GM18505 (cell line): ENCODE measurements around the gene C20orf202.

Experiments
- ATAC-seq: cut with Tn5 transposase; IDR thresholded peaks from one replicate; pipeline ENCODE4 v1.9.1; 2021; ENCODE audit not compliant: unreplicated experiment
- POLR2A ChIP-seq: IDR thresholded peaks from 4 replicates; pipeline ENCODE4 v1.6.1; 2011; ENCODE audit warnings: borderline replicate concordance; ENCODE audit not compliant: insufficient read depth, insufficient read length; ENCODE audit errors: extremely low read depth

C20orf202 gene

DNA sequence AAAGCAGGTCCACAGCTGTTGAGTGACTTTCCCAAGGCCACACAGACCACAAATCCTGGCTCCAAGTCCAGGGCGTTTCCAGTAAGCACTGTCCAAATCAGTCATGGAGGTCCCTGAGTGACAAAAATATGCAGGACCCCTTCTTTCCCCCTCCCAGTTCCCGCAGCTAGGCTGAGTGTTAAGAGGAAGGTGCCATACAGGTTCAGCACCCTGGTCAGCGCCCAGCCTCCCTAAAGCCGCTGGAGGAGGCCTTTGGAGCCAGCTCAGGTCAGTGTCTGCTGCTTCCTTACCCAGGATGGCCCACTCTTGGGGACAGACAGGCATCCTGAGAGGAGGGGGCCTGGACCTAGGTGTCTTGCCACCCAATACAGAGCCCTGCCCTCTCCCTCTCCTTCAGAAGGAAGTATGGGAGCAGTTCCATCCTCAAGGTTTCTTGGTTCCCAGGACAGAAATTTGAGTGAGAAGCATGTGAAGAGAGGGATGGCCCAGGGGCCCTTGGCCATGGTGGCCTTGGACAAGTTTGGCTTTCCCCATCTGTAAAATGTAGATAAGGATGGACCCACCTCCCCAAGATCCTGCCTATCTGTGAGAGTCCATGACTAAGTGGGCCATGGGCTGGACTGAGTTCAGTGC is 31.7 kb upstream of the C20orf202 start:
- ATAC-seq = no peak
- no peak for TF ChIP-seq POLR2A

DNA sequence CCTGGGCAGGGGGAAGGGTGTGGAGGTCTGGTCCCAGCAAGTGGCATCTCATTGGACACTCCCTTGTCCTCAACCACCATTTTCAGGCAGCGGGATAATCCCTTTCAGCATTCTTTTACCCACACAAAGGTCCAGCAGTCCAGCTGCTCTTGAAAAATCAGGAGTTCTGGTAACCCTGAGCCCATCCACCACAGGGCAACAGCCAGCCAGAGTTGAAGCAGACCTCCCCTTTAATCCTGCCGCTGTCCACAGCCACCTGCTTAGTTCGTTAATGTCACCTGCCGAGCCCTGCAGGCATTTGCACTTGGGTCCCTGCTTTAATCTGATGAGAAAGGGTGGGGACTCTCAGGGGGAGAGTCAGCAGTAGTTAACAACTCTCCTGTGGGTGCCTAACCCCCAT is 29.6 kb upstream of the C20orf202 start:
- no peak for ATAC-seq
- TF ChIP-seq POLR2A = no peak

DNA sequence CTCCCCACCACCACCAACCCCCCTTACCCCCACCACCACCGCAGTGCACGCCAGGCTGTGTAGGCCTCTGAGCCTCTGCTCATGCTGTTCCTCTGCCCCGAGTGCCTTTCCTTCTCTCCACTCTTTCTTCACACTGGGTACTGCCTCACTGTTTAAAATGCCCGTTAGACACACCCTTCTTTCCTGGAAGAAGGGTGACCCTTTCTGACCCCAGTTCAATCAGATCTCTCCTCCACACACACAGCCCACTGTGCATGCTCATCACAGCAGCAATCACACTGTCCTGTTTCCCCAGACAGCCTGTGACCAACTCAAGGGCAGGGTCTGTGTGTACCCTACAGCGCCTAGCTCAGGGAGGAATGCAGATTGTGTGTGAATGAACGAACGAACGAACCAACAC is 28.5 kb upstream of the C20orf202 start:
- ATAC-seq = no peak
- no peak for TF ChIP-seq POLR2A

DNA sequence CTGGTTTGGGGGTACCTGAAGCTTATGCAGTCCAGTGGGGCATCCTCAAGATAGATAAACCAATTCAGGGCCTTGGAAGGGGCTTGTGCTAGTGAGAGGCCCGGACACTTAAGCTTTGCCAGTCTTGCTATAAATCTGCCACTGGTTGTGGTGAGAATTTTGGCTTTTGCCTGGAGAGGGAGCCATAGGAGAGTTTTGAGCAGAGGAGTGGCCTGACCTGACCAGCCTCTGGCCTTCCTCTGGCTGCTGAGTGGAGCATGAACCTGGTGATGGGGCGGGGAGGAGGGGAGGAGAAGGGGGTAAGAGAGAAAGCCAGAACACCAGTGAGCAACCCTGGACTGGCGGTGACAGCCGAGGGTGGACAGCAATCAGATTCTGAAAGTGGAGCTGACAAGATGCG is 25.6 kb upstream of the C20orf202 start:
- ATAC-seq = no peak

DNA sequence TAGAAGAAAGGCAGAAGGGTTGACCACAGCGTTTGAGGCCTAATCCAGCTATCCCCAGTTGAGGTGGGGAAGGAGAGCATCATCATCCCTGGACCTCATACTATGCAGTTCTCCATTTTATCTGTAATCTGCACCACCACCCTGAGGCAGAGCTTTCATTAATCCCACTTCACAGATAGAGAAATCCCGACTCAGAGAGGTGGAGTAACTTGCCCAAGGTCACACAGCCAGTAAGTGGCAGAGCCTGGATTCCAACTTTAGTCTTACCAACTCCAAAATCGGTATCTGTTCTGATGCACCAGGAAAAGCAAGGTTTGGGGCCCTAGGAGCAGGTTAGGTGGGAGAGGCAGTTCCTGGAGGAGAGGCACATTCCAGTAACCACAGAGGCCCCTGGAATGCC is 25.2 kb upstream of the C20orf202 start:
- no peak for ATAC-seq
- TF ChIP-seq POLR2A = no peak

More for the DNA sequence above, 25.6 kb upstream of the C20orf202 start:
- TF ChIP-seq POLR2A = no peak

DNA sequence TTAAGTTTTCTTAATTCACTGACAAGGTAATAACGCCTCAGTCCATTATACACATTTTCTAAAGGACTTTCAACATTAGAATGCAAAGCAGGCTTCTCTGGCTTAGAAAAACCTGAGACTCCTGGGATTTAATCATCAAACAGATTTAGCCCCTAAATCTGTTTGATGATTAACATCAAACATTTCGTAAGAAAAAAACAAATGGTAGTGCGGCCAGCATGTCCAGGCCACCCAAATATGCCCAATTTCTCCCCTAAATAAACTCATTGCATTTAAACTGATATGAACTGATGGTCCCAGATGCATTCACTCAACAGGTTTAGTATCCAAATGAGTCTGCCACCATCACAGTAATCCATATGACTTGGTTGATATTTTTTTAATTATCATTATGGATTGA is 24.6 kb upstream of the C20orf202 start:
- no peak for TF ChIP-seq POLR2A
- no peak for ATAC-seq

DNA sequence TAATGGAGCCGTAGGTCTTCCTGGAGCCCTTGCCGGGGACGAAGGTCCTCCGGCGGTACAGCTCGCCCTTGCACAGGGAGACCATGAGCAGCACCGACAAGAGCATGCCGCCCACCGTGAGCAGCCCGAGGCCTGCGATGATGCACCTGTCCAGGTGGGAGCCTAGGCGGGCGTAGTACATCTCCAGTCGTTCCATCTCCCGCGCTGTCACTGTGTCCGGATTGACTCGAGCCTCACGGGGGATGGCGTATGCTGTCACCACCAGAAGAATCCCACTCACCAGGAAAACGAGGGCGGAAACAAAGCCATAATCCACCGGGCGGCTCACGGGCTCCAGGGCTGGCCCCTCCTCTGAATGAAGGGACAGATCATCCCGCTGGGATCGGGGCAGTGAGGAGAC is 22.3 kb upstream of the C20orf202 start:
- no peak for TF ChIP-seq POLR2A
- ATAC-seq = no peak

DNA sequence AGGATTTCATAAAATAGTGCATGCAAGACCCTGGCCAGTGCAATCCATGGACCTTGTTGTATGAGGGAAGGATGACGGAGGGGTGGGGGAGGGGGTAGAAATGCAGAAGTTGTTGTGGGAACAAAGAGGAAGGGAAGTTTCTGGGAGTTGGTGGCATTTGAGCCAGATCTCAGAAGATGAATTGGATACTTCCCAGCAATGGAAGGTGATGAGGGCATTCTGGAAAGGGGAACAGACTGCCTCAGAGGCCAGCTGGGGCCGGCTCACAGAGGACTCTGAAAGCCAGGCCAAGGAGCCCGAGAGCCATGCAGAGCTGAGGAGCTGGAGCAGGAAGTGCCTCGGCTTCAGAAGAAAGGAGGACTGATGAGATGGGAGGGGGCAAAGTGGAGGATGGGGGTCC is 21.1 kb upstream of the C20orf202 start:
- TF ChIP-seq POLR2A = no peak
- no peak for ATAC-seq

DNA sequence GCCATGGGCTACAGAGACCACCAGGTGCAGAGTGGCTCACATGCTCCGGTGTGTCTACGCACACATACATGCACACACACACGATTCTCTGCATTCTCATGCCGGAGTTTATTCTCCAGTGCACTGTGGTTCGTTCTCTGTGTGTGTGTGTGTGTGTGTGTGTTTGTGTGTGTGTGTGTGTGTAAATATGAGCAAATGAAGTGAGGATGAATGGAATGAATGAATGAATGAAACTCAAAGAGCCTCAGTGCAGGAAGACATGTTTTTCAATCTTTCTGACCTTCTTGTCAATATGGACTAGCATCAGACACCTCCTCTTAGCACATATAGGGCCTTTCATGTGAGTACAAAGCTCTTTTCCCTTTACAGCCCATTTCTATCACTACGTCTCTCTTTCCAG is 20.1 kb upstream of the C20orf202 start:
- no peak for ATAC-seq
- TF ChIP-seq POLR2A = no peak

DNA sequence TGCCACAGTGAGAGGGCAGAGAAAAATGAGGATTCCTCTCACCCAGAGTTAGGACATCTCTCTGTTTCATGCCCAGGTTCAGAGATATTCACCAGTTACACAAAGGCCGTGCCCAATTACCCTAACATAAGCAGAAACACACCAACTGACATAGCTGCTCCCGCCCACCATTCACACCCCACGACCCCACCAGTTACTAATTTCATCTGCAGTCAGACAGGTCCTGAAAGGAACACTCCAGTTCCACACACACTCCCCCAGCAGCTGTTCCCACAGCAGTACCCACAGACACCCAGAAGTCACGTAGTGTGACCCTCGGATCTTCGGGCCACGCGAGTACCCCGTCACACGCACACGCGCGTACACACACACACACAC is 19.0 kb upstream of the C20orf202 start:
- no peak for TF ChIP-seq POLR2A
- no peak for ATAC-seq

DNA sequence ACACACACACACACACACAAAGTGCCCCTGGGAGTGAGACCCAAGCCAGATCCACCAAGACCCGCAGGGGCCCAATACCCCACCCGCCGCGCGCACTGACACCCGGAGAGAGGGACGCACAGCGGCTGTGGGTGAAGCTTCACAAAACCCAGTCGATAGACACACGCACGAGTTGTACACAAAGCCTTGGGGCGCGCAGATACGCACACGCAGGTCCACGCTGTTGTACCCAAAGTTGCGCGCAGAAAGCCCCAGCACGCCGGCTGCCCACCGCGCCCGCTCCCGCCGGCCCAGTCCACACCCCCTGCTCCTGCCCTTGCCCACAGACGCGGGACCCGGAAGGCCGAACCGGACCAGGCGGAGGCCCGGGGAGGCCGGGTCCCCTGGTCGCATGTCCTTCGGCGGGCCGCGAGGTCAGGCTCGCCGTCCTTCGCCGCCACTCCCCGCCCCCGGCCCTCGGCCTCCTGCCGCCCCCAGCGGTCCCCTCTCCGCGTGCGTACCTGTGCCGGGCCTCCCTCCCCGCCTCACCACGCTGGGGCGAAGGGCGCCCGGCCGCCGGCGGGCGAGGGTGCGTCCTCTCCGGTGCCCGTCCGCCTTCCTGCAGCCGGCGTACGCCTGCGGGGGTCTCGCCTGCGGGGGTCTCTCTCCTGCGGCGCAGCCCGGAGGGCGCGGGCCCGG is 18.5 kb upstream of the C20orf202 start, which contains the start of gene TMEM74B:
TSS of gene TMEM74B (minus strand) at position 344 of the 678 bp plus-strand sequence. CDS start 1,180 bp downstream, outside the sequence.
- ATAC-seq = no peak

DNA sequence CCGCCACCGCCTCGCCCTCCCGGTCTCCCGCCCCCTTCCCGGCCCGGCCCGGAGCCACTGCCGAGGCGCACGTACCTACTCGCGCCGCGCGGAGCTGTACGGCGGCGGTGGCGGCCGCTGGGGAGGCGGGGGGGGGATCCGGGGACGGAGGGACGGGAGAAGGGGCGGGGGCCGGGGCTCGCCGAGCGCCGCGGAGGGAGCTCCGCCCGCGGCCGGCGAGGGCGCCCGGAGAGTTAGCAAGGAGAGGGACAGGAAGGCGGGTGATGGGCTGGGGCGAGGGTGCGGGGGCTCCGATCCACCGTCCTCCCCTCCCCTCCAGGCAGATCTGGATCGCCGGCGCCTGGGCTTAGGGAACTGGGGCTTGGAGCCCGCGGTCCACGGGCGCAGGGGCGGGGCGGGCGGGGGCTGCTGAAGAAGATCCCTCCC is 17.9 kb upstream of the C20orf202 start:
- ATAC-seq = no peak
- TF ChIP-seq POLR2A = no peak

More for the DNA sequence above, 18.5 kb upstream of the C20orf202 start, which contains the start of gene TMEM74B:
- no peak for TF ChIP-seq POLR2A

DNA sequence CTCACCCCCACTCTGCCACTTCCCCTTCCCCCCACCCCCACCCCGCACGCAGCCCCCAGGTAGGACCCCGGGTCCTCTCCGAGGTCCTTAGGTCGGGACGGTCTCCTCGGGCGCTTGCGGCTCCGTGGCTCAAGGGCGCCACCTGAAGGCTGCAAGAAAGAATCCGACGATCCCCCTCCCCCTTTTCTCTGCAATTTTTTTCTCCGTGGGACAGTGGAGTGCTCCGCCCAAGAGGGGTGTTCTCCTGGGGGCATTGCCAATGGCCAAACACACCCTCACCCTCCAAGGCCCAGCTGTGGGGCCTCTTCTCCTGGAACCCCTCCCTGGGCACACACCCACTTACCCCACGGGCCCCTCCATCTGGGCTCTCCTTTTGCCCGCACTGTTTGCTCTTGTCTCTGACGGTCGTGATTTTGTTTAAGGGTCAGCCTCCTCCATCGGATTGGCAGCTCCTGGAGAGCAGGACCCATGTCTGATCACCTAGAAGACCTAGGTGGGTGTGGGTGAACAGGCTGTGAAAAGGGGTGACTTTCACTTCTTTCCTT is 17.4 kb upstream of the C20orf202 start:
- TF ChIP-seq POLR2A = no peak
- no peak for ATAC-seq
